GM12872 (cell line): ENCODE data around the gene MTFMT.

ENCODE experiments used
- TF ChIP-seq, protein P1 (sequence below): IDR thresholded peaks from 3 replicates; pipeline ENCODE4 v1.5.1; 2011; ENCODE audit warnings: low read depth, mild to moderate bottlenecking, low read length, moderate library complexity; ENCODE audit not compliant: insufficient read depth

Gene MTFMT

DNA sequence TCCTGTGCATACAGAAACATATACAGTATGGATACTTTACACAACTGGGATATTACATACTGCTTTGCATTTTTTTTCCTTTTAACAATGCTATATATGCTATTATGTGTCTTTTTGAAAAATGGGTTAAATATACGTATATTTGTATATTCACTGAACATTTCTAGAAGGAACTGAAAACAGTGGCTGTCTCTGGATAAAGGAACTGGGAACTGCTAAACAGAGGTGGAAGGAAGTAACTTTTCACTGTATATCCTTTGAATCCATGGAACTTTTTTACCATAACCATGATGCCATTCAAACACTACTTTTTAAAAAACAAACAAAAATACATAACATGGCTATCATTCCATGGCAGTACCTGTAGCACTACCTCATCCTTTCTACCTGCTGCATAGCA is 1.8 kb downstream of the MTFMT start:
- TF ChIP-seq, protein P1, sequence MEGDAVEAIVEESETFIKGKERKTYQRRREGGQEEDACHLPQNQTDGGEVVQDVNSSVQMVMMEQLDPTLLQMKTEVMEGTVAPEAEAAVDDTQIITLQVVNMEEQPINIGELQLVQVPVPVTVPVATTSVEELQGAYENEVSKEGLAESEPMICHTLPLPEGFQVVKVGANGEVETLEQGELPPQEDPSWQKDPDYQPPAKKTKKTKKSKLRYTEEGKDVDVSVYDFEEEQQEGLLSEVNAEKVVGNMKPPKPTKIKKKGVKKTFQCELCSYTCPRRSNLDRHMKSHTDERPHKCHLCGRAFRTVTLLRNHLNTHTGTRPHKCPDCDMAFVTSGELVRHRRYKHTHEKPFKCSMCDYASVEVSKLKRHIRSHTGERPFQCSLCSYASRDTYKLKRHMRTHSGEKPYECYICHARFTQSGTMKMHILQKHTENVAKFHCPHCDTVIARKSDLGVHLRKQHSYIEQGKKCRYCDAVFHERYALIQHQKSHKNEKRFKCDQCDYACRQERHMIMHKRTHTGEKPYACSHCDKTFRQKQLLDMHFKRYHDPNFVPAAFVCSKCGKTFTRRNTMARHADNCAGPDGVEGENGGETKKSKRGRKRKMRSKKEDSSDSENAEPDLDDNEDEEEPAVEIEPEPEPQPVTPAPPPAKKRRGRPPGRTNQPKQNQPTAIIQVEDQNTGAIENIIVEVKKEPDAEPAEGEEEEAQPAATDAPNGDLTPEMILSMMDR: no peak

GRCh38 chr15:65026756-65027155 is 2.7 kb downstream of the MTFMT start:
- TF ChIP-seq, protein P1: no peak

GRCh38 chr15:65021488-65021887 is 8.0 kb downstream of the MTFMT start:
- TF ChIP-seq, protein P1: no peak

- TF ChIP-seq, protein P1: no peak
Measured at GRCh38 chr15:65020419-65020818, 9.0 kb downstream of the MTFMT start.

- TF ChIP-seq, protein P1: no peak
Measured at GRCh38 chr15:65008983-65009382, 20.5 kb downstream of the MTFMT start.

- TF ChIP-seq, protein P1: no peak
Measured at GRCh38 chr15:65006876-65007275, 22.6 kb downstream of the MTFMT start.

- TF ChIP-seq, protein P1: no peak
Measured at GRCh38 chr15:65004993-65005392, 24.4 kb downstream of the MTFMT start.
